Cardiac muscle cell (in vitro differentiated cells and primary cell): ENCODE measurements around the gene PTPRM. TPM values are rescaled to one million over a fixed set of nuclear protein-coding genes. Genes with fewer than 3 reads are reported as not detected.

Experiments used
- DNase-seq, 2 donors: peaks; one replicate each; pipeline versions ENCODE4 v3.0.0 to v3.0.0-alpha.2; 2010 to 2017; ENCODE audit warnings: low read depth in 1 of 2, low spot score in 1 of 2
- H3K27ac ChIP-seq: fragments of 200-600 bp; sonication (generic); 2 replicates; pipeline ENCODE4 v1.5.1; 2016
- H3K27me3 ChIP-seq: fragments of 200-600 bp; sonication (generic); 2 replicates; pipeline ENCODE4 v1.6.0; 2016; ENCODE audit warnings: control low read depth
- H3K36me3 ChIP-seq: fragments of 200-600 bp; sonication (generic); 2 replicates; pipeline ENCODE4 v1.5.1; 2016; ENCODE audit warnings: control low read depth
- H3K4me1 ChIP-seq: fragments of 200-600 bp; sonication (generic); 2 replicates; pipeline ENCODE4 v1.8.1; 2017; ENCODE audit warnings: low read depth, mild to moderate bottlenecking, mixed run types
- H3K4me3 ChIP-seq: fragments of 200-600 bp; sonication (generic); 2 replicates; pipeline ENCODE4 v1.5.1; 2016; ENCODE audit warnings: mild to moderate bottlenecking
- H3K9me3 ChIP-seq: fragments of 200-600 bp; sonication (generic); 2 replicates; pipeline ENCODE4 v1.5.1; 2017; ENCODE audit warnings: low read depth, mild to moderate bottlenecking, control low read depth
- CTCF ChIP-seq: IDR thresholded peaks from 2 replicates; pipeline ENCODE4 v1.5.1; 2012; ENCODE audit warnings: low read depth, mild to moderate bottlenecking, low read length
- polyA plus RNA-seq: library from polyadenylated mRNA; unstranded; fragments of >200 nt; fragmentation: Nextera tagmentation; extraction: Ambion mirVana; gene quantifications from 2 replicates; pipeline ENCODE4 v1.2.1, GENCODE V29; 2016
- total RNA-seq: library from RNA; depleted of rRNA; stranded (reverse); fragments of >200 nt; gene quantifications from 2 replicates; pipeline ENCODE4 v1.2.3, GENCODE V29; 2016

PTPRM gene
- total and polyA plus RNA-seq, 2 experiments from 2014 or later: 26.5 to 48.8 TPM

- no peaks in the 10 kb centered on the region for H3K27me3 ChIP-seq
- no peaks in the 10 kb centered on the region for H3K9me3 ChIP-seq
- H3K4me3 ChIP-seq: no peak overlapping the region
- DNase-seq: peak in 1 of 2 donors; percentile 5
- no peak for TF ChIP-seq CTCF
- no peak overlapping the region for H3K27ac ChIP-seq
- H3K4me1 ChIP-seq: peaks cover 7% of the 10 kb centered on the region
- peaks cover 2% of the 10 kb centered on the region for H3K36me3 ChIP-seq
Measured at GRCh38 chr18:8300751-8301410, 733.8 kb downstream of the PTPRM start.

GRCh38 chr18:8301427-8302172, 734.5 kb downstream of the PTPRM start:
- no peak overlapping the region for H3K4me3 ChIP-seq
- DNase-seq: peak; percentile 11 to 40
- no peaks in the 10 kb centered on the region for H3K27me3 ChIP-seq
- no peaks in the 10 kb centered on the region for H3K9me3 ChIP-seq
- no peak for TF ChIP-seq CTCF
- peaks cover 7% of the 10 kb centered on the region for H3K4me1 ChIP-seq
- no peak overlapping the region for H3K27ac ChIP-seq
- H3K36me3 ChIP-seq: peaks cover 2% of the 10 kb centered on the region

- Histone ChIP-seq H3K27me3 (no peaks in the 10 kb centered on the region), H3K4me1 (peaks cover 7% of the 10 kb centered on the region), H3K4me3 (no peak overlapping the region), H3K36me3 (no peaks in the 10 kb centered on the region), H3K9me3 (no peaks in the 10 kb centered on the region), H3K27ac (no peak overlapping the region)
- DNase-seq: no peak
- TF ChIP-seq CTCF: no peak
Measured at GRCh38 chr18:8303151-8303755, 736.1 kb downstream of the PTPRM start.

GRCh38 chr18:8307960-8308359, 740.8 kb downstream of the PTPRM start:
- Histone ChIP-seq H3K27me3 (no peaks in the 10 kb centered on the region), H3K9me3 (no peaks in the 10 kb centered on the region), H3K4me1 (peaks cover 9% of the 10 kb centered on the region), H3K4me3 (no peak overlapping the region), H3K36me3 (no peaks in the 10 kb centered on the region), H3K27ac (no peak overlapping the region)
- no peak for DNase-seq
- no peak for TF ChIP-seq CTCF

GRCh38 chr18:8313043-8313442, 745.9 kb downstream of the PTPRM start:
- H3K4me1 ChIP-seq: peaks cover 13% of the 10 kb centered on the region
- H3K9me3 ChIP-seq: no peaks in the 10 kb centered on the region
- no peak overlapping the region for H3K4me3 ChIP-seq
- H3K27me3 ChIP-seq: no peaks in the 10 kb centered on the region
- no peaks in the 10 kb centered on the region for H3K36me3 ChIP-seq
- no peak for DNase-seq
- H3K27ac ChIP-seq: peak overlapping the region; percentile 15
- no peak for TF ChIP-seq CTCF
